Gastrocnemius medialis (tissue), 4 donors: ENCODE data around the gene C1RL. TPM values are rescaled to one million over a fixed set of nuclear protein-coding genes. Genes with fewer than 3 reads are reported as not detected.

Experiments used
- ATAC-seq, 2 donors: fragments of 150-250 bp; one replicate each; pipeline ENCODE4 v1.9.1; 2016
- DNase-seq, 2 donors: peaks; one replicate each; pipeline ENCODE4 v3.0.0-alpha.2; 2019
- H3K27ac ChIP-seq, 4 donors: fragments of 200-600 bp; sonication (generic); 1 replicate in 1 of 4; 2 replicates in 3 of 4; pipeline ENCODE4 v1.5.1; 2016 to 2018; ENCODE audit warnings: mild to moderate bottlenecking in 2 of 4, moderate library complexity in 1 of 4
- H3K27me3 ChIP-seq, 3 donors: fragments of 200-600 bp; sonication (generic) in 2 of 3; 1 replicate in 1 of 3; 2 replicates in 2 of 3; pipeline versions ENCODE4 v1.5.1 to v1.6.0; 2016 to 2019; ENCODE audit warnings: mild to moderate bottlenecking in 1 of 3, moderate library complexity in 1 of 3
- H3K36me3 ChIP-seq, 2 donors: fragments of 200-600 bp; sonication (generic) in 1 of 2; one replicate each; pipeline ENCODE4 v1.5.1; 2017 to 2018
- H3K4me1 ChIP-seq, 2 donors: fragments of 200-600 bp; sonication (generic) in 1 of 2; one replicate each; pipeline ENCODE4 v1.5.1; 2016 to 2017; ENCODE audit warnings: mild to moderate bottlenecking in 2 of 2
- H3K4me3 ChIP-seq, 4 donors: fragments of 200-600 bp; sonication (generic) in 3 of 4; 1 replicate in 1 of 4; 2 replicates in 3 of 4; pipeline ENCODE4 v1.5.1; 2016 to 2019; ENCODE audit warnings: mild to moderate bottlenecking in 2 of 4
- H3K9me3 ChIP-seq, 3 donors: fragments of 200-600 bp; sonication (generic) in 2 of 3; 1 replicate in 1 of 3; 2 replicates in 2 of 3; pipeline ENCODE4 v1.5.1; 2016 to 2019
- CTCF ChIP-seq, 5 experiments: fragments of 450-650 bp in 3 of 5; fragments of 200-600 bp in 2 of 5; sonication (generic) in 2 of 5; IDR thresholded peaks in 4 of 5; conservative IDR thresholded peaks in 1 of 5; 1 replicate in 4 of 5; 2 replicates in 1 of 5; pipeline ENCODE4 v1.5.1; 2016 to 2019; ENCODE audit warnings: antibody characterized with exemption in 5 of 5, mild to moderate bottlenecking in 3 of 5, moderate library complexity in 3 of 5
- POLR2A ChIP-seq, 2 donors: fragments of 450-650 bp; IDR thresholded peaks; one replicate each; pipeline ENCODE4 v1.6.1; 2017; ENCODE audit warnings: antibody characterized with exemption in 2 of 2, mild to moderate bottlenecking in 2 of 2, moderate library complexity in 2 of 2
- in situ Hi-C, 4 donors: fragments of 200-750 bp; cut with MboI; loops; one replicate each; pipeline versions ENCODE4 v1.15.0 to v1.8.0; 2017; ENCODE audit warnings: low sequenced_read_pairs in 4 of 4
- intact Hi-C: fragments of 100-400 bp; cut with DNase I; formaldehyde crosslinking; loops from one replicate; pipeline ENCODE4 v1.15.1; 2023; ENCODE audit warnings: low total_unique reads
- total RNA-seq, 4 donors: library from RNA; depleted of rRNA; stranded (reverse); fragments of >200 nt; gene quantifications; one replicate each; pipeline versions ENCODE4 v1.1.0 to v1.2.3, GENCODE V29; 2016

The C1RL gene
- total RNA-seq, 4 donors from 2014 or later, result 15.0 to 18.7 (median 16.7) TPM

GRCh38 chr12:7118881-7119280 lies 9.9 kb upstream of the C1RL start:
- H3K27me3 ChIP-seq, result no peaks in the 10 kb centered on the region
- H3K36me3 ChIP-seq, result no peaks in the 10 kb centered on the region
- TF ChIP-seq CTCF (IDR thresholded peaks at IDR 0.05 in 4 of 5, conservative IDR thresholded peaks at IDR 0.05 in 1 of 5) (no peak), POLR2A (IDR thresholded peaks at IDR 0.05) (no peak)
- no peak for ATAC-seq
- intact Hi-C loops (no loop called here), in situ Hi-C loops (loop anchor here (10.0 to 25.0 kb wide), 4 partner anchors 174 to 207 kb away; partner anchors contain the start of genes ATN1 (in 2 of the 4), C12orf57 (in 2 of the 4), RNU7-1 (in 2 of the 4) and ENO2 (in 1 of the 4))
- no peaks in the 10 kb centered on the region for H3K9me3 ChIP-seq
- H3K27ac ChIP-seq, result no peak overlapping the region
- H3K4me3 ChIP-seq, result no peak overlapping the region
- peaks cover 5 to 11% of the 10 kb centered on the region in 2 donors for H3K4me1 ChIP-seq
- DNase-seq, result no peak

- H3K4me1 ChIP-seq, result peaks cover 4 to 8% of the 10 kb centered on the region in 2 donors
- no peaks in the 10 kb centered on the region for H3K36me3 ChIP-seq
- no peak overlapping the region for H3K4me3 ChIP-seq
- TF ChIP-seq POLR2A (IDR thresholded peaks at IDR 0.05), result no peak
- TF ChIP-seq CTCF (IDR thresholded peaks at IDR 0.05 in 4 of 5, conservative IDR thresholded peaks at IDR 0.05 in 1 of 5), result no peak
- no peaks in the 10 kb centered on the region for H3K9me3 ChIP-seq
- ATAC-seq (no peak), DNase-seq (no peak)
- in situ Hi-C loops, result loop anchor here (10.0 to 25.0 kb wide), 4 partner anchors 173 to 205 kb away; partner anchors contain the start of genes ATN1 (in 2 of the 4), C12orf57 (in 2 of the 4), RNU7-1 (in 2 of the 4) and ENO2 (in 1 of the 4)
- intact Hi-C loops, result no loop called here
- H3K27me3 ChIP-seq, result no peaks in the 10 kb centered on the region
- H3K27ac ChIP-seq, result no peak overlapping the region
Measured at GRCh38 chr12:7117670-7118069, 8.7 kb upstream of the C1RL start.

GRCh38 chr12:7116916-7117315 lies 7.9 kb upstream of the C1RL start:
- no peak for ATAC-seq
- no peak for DNase-seq
- H3K36me3 ChIP-seq, result no peaks in the 10 kb centered on the region
- no peaks in the 10 kb centered on the region for H3K27me3 ChIP-seq
- H3K9me3 ChIP-seq, result no peaks in the 10 kb centered on the region
- TF ChIP-seq POLR2A (IDR thresholded peaks at IDR 0.05) (no peak), CTCF (IDR thresholded peaks at IDR 0.05 in 4 of 5, conservative IDR thresholded peaks at IDR 0.05 in 1 of 5) (no peak)
- intact Hi-C loops (no loop called here), in situ Hi-C loops (loop anchor here (10.0 to 25.0 kb wide), 4 partner anchors 172 to 205 kb away; partner anchors contain the start of genes ATN1 (in 2 of the 4), C12orf57 (in 2 of the 4), RNU7-1 (in 2 of the 4) and ENO2 (in 1 of the 4))
- no peak overlapping the region for H3K27ac ChIP-seq
- H3K4me1 ChIP-seq, result peaks cover 4 to 5% of the 10 kb centered on the region in 2 donors
- no peak overlapping the region for H3K4me3 ChIP-seq

- DNase-seq (no peak), ATAC-seq (no peak)
- no peak overlapping the region for H3K4me3 ChIP-seq
- in situ Hi-C loops (loop anchor here (10.0 to 25.0 kb wide), 4 partner anchors 171 to 204 kb away; partner anchors contain the start of genes ATN1 (in 2 of the 4), C12orf57 (in 2 of the 4), RNU7-1 (in 2 of the 4) and ENO2 (in 1 of the 4)), intact Hi-C loops (no loop called here)
- no peaks in the 10 kb centered on the region for H3K36me3 ChIP-seq
- TF ChIP-seq CTCF (IDR thresholded peaks at IDR 0.05 in 4 of 5, conservative IDR thresholded peaks at IDR 0.05 in 1 of 5) (no peak), POLR2A (IDR thresholded peaks at IDR 0.05) (no peak)
- peaks cover 4 to 5% of the 10 kb centered on the region in 2 donors for H3K4me1 ChIP-seq
- no peaks in the 10 kb centered on the region for H3K27me3 ChIP-seq
- no peak overlapping the region for H3K27ac ChIP-seq
- H3K9me3 ChIP-seq, result no peaks in the 10 kb centered on the region
Measured at GRCh38 chr12:7116196-7116595, 7.2 kb upstream of the C1RL start.
